Measurements from ENCODE around the gene GALNT12.

Gene GALNT12, protein sequence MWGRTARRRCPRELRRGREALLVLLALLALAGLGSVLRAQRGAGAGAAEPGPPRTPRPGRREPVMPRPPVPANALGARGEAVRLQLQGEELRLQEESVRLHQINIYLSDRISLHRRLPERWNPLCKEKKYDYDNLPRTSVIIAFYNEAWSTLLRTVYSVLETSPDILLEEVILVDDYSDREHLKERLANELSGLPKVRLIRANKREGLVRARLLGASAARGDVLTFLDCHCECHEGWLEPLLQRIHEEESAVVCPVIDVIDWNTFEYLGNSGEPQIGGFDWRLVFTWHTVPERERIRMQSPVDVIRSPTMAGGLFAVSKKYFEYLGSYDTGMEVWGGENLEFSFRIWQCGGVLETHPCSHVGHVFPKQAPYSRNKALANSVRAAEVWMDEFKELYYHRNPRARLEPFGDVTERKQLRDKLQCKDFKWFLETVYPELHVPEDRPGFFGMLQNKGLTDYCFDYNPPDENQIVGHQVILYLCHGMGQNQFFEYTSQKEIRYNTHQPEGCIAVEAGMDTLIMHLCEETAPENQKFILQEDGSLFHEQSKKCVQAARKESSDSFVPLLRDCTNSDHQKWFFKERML

DNA sequence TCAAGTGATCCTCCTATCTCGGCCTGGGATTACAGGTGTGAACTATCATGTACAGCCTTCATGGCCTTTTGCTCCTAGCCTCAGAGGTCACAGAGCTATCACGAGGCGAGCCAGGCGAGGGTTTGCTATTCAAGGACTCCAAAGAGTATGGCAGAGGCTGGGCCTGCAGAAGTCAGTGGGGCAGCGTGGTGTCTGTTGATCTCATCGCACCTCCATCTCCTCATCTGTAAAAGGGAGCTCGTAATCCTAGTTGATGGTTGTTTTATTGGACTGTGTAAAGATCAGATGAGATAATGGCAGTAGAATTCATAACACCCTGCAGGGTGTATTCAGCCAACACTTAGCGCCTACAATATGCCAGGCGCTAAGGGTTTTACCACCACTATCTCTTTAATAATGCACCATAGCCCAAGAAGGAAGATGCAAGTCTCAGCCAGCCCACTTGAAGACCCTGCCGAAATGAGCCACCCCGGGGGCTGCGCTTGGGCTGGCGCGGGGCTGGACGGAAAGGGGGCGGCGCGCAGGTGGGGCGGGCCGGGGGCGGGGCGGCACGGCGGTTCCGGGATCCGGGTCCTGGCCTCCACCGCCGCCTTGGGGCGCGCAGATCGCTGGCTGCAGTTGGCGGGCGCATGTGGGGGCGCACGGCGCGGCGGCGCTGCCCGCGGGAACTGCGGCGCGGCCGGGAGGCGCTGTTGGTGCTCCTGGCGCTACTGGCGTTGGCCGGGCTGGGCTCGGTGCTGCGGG is at the start of gene GALNT12:
Gene GALNT12 (plus strand): TSS at position 601 of the 744 bp plus-strand sequence. CDS start 29 bp downstream, at position 630.
- DNase-seq (ENCODE audit: low read depth, low spot score): no peak

DNA sequence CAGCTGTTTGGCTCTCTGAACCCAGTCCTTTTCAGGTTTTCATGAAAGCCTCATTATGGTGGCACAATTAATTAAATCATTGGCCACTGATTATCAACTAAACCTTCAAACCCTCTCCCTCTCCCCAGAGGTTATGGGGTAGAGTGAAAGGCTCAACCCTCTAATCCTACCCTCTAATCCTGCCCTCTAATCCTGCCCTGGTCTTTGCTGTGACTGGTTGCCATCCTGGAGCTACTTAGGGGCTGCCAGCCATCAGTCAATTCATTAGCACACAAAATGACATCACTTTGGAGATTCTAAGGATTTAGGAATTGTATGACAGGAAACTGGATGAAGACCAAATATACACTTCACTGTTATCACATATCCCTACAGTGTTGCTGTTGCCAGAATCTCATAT is 47.2 kb upstream of the GALNT12 start:
- no peak for DNase-seq (ENCODE audit: low read depth, low spot score)

DNA sequence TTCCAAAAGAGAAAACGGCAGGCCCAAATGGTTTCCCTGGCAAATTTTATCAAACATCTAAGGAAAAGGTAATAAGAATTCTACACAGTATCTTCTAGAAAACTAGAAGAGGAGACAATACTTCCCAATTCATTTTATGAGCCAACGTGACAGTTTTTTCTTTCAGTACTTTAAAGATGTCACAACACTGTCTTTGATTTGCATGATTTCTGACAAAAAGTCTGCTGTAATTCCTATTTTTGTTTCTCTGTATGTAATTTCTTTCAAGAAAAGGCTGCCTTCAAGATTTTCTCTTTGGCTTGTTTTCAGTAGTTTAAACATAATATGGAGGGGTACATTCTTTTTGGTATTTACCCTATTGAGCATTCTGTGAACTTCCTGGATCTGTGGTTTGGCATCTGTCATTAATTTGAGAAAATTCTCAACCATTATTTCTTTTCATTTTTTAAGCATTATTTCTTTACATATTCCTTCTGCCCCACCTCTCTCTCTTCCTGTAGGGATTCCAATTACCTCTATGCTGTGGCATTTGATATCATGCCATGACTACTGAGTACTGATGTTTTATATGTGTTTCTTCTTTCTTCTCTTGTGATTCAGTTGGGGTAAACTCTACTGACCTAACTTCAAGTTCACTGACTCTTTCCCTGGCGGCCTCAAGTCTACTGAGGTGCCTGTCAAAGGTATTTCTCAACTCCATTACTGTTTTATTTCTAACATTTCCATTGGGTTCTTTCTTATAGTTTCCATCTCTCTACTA is 43.3 kb upstream of the GALNT12 start:
- no peak for DNase-seq (ENCODE audit: low read depth, low spot score)

DNA sequence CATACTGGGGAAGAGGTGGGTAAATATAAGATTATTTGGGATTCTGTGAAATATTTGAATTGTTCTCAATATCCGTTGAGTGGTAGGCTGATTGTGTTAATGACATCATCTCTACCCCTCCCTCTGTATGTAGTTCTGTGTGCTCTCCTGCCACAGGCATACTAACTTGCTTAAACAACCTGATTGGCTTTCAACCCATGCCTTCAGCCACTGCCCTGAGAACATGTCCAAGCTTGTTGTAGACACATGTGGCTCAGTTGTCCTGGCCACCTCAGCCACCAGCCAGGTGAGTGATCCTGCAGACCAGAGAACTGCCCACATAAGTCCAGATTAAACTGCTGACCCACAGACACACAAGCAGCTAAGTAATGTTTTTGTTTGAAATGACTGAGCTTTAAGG is 42.2 kb upstream of the GALNT12 start:
- DNase-seq (ENCODE audit: low read depth, low spot score): no peak

DNA sequence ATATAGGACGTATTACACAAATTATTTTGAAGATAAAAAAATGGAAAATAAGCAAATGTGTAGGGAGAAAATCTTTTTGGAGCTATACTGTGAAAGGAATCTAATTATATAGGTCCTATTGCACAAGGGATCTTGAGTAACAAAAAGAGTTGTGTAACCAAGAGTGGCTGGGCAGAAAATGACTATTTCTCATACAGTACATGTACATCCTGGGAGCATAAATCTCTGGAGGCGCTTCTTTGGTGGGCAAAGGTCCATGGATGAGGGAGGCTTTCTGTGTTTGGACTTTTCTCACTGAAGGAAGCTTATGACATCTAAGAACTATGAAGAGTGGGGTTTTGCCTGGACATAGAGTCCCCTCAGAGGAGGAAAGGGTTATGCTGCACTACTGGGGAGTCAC is 40.9 kb upstream of the GALNT12 start:
- no peak for DNase-seq (ENCODE audit: low read depth, low spot score)

DNA sequence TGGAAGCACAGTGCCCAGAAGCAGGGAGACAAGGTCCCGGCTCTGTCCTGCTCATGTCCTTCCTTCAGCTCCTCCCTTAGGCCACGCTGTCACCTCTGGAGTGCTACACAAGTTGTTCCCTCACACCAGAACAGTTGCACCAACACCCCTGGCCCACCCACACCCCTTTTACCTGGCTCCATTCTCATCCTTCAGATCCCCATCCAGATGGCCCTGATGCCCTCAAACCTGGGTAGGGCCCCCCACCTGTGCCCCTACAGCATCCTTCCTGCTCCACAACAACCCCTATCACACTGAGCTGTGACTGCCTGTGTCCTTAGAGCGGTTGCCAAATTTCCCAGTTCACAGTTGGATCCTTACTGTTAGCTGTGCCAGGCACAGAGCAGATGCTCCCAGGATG is 40.3 kb upstream of the GALNT12 start:
- no peak for DNase-seq (ENCODE audit: low read depth, low spot score)

DNA sequence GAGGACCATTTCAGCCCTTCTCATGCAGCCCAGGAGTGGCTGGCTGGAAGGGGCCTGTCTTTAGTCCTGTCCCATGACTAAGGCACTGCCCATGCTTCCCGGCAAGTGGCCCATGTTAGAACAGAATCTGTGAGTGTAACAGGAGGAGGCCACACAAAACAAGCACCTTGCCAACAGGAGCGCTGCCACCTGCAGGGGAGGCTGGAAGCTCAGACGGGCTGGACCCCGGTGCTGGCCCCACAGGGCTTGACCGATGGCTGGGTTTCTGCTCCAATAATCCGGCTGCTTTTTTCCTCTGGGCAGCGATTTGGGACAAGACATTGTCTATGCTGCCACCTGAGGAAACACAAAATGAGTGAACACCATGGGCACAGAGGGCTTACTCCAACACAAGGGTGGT is 39.6 kb upstream of the GALNT12 start:
- no peak for DNase-seq (ENCODE audit: low read depth, low spot score)

DNA sequence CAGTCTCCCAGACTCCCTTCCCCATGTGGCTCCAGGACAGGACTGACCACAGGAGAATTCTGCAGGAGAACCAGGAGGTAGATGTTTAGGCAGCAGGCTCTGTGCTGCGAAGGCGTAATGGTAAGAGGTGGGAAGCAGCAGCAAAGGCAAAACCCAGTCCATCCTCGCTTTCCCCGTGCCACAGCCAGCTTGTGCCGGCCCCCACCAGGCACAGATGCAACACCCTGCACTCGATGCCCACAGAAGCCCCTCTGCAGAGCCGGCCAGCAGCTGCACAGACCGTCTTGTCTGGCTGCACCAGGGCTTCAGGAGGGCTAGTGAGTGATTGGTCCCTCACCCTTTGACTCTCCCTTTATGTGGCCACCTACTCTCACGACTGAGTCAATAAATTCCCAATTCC is 39.1 kb upstream of the GALNT12 start:
- DNase-seq (ENCODE audit: low read depth, low spot score): no peak

DNA sequence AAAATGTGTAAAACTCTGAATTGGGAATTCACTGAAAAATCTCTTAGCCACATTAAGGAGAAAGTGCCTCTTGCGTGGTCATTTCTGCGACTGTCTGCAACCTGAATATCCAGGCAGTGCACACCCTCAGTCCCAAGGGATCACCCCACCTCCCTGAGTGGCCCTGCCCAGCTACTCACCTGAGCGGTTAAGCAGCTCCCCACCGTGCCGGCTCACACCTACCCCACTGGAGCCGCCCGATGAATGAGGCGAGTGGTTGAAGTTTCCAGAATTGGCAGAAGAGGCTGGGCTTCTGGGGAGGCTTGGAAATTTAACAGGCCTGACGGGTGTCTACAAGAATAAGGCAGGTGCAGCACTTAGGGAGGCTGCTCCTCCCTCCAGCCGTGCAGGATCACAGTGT is 36.8 kb upstream of the GALNT12 start:
- DNase-seq (ENCODE audit: low read depth, low spot score): no peak

DNA sequence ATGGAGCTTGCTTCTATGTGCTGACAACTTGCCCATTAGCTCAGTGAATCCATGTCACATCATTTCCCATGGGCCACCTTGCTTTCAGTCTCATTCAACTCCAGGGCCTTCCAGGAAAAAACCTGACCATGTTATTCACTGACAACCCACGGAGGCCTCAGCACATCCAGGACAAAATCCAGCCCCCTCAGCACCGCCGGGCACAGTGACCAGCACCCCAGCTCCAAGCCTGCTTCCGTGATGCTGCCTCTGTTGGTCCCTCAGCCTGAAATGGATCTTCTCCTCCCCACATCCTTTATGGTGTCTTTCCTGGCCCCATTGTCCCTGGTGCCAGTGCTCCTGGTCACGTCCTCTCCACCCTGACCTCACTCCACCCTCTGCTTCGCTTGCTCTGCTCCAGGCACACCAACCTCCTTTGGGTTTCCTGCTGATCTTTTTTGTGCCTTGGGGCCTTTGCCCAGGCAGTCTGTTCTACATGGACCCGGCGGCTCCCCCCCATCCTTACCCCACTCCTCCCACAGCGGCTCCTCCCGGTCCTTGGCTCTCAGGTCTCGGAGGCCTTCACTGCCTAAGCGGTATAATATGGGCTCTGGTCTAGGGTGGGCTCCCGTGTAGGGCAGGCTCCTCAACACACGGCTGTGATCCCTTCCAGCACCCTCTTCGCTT is 36.1 kb upstream of the GALNT12 start:
- no peak for DNase-seq (ENCODE audit: low read depth, low spot score)

DNA sequence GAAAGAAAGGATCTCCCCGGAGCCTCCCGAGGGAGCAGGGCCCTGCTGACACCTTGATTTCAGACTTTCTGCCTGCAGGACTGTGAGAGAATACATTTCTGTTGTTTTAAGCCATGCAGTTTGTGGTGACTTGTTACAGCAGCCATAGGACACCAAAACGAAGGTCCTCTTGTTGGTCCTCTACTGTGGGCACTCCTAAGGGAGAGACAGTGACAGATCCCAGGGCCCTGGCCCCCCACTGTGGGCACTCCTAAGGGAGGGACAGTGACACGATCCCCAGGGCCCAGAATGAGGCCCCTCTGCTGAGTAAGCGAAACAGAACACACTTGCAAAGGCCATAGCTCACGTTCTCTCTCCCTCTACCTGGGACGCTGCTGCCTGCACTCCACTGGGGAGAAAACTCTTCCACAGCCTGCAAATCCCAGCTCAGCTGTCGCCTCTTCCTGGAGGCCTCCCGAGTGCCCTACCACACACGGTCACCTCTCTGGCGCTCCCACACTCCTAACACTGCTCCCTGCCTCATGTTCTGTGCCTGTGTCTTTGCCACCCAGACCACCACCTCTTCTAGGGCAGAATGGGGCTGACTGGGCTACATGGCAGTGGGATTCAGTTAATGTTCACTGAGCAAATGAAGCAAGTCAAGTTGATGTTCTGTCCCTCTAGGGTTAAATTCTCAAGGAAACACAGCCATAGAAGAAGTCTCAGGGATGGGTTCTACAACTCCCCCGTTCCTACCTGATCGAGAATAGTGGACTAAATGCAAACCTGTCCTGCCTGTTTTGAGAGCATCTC is 34.9 kb upstream of the GALNT12 start:
- no peak for DNase-seq (ENCODE audit: low read depth, low spot score)

DNA sequence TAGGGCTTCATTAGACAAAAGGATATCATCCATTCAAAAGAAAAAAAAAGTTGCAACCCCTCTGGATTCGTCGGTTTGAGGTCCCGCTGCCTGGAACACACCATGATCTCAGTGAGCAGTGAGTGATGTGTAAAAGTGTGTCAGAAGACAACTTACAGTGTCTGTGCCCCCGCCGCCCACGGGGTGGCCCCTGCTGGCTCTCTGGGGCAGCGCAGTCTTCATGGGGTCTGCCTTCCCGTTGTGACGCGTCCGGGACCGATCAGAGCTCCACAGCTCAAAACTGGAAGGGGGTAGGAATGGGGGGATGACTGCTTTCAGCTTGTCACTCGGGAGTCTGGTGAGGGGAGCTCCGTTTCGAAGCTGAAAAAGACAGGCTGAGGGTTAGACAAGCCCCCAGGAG is 33.7 kb upstream of the GALNT12 start:
- DNase-seq (ENCODE audit: low read depth, low spot score): no peak

DNA sequence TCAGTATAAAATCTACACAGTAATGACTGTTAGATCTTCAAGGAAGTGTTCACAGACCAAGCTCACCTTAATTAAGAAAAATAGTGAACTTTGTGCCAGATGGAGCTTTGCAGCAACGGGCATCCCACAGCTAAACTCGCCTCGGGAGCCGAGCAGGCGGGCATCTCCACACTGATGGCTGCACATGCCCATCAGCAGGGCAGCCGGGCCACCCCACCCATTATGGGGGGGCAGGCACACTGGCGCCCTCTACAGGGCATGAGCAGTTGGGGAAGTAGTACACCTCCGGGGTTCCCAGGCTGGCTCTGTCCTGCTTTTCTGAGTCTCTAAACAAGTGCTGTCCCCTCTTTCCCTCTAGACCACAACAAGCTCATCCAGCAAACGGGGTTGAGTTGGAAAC is 32.7 kb upstream of the GALNT12 start:
- no peak for DNase-seq (ENCODE audit: low read depth, low spot score)

DNA sequence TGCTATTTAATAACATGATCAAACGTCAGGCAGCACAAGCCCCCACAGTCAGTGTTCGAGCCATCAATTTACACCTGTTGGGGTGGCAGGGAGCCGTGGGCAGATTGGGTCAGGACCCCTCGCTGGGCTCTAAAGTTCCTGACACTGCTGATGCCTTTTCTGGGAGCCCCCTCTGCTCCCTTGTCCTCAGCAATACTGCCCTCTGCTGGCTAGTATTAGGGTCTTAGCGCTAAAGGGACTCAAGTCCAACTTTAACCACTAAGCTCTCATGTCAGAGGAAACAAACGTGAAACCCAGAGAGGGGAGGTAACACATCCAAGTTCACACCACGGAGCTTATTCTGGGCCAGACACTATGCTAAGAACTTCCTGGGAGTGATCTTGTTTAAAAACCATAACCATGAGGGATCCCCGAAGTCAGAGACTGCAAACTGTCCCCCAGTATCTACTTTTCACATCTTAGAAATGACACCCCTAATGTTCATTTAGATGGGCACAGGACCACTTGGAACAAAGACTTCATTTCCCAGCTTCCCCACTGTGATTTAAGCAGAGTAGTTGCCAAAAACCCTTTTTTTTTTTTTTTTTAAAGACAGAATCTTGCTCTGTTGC is 31.5 kb upstream of the GALNT12 start:
- peak; percentile 74 for DNase-seq (ENCODE audit: low read depth, low spot score)

DNA sequence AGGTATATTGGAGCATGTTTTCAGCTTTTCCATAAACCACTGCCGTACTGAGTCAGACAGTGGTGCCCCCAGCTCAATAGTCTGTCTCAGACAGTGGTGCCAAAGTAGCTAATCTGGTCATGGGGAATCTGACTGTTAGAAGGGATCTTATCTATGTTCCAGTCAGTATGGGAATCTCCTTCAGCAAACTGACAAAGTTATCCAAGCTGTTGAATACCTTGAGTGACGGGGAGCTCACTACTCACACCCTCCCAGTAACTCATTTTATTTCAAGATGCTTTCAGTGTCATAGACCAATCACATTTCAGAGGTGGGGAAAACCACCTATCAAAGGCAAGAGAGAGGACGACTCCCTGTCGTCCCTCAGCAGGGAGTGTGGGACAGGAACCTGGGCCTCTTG is 29.9 kb upstream of the GALNT12 start:
- DNase-seq (ENCODE audit: low read depth, low spot score): no peak

DNA sequence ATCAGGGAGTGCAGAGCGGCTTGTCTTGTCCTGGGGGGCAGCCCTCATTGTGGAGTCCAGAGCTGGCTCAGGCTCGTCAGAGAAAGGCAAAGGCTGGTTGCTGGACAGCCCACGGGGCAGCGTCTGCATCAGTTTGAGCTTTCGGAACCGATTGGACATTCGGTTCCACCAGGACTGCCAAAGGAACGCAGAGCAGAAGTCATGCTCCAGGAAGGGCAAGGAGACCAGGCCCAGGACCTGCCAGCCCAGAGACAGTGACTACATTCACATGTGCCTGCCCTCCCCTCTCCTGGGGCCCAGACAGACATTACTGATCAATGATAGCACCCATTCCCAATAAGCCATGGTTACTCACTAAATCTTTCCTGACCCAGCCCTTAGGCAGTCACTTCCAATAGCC is 29.2 kb upstream of the GALNT12 start:
- no peak for DNase-seq (ENCODE audit: low read depth, low spot score)

DNA sequence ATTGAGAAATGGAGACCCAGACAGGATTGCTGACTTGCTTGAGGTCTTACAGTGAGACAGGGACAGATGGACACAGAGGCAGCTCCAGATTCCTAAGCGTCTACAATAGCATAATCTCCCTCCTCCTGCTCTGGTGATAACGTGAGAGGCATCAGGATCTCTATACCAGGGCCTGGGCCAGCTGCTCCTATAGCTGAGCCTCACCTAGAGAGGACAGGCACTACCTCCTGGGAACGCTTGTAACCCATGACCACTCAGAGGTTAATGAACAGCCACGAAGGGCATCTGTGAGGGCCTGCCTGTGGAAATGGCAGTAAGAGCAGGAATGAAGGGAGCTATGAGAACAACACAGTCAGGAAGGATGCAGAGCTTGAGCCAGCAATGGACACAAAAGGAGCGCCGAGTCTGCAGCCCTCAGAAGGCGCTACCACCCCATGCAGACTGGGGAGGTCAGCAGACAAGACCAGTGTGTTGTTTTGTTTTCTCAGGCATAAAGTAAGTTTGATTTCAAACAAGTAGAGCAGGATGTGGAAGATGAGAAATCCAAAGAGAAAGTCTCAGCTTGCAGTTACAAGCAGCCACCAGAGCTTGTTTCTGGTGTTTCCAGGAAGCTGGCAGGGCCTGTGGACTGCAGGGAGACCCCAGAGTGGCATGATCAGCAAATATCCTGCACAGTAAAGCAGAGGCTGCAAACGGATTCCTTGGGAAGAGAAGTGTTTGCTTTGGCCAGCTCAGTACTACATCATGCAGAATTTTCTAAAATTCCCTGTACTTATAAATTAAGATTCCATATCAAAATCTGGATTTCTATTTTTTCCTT is 28.5 kb upstream of the GALNT12 start:
- no peak for DNase-seq (ENCODE audit: low read depth, low spot score)

DNA sequence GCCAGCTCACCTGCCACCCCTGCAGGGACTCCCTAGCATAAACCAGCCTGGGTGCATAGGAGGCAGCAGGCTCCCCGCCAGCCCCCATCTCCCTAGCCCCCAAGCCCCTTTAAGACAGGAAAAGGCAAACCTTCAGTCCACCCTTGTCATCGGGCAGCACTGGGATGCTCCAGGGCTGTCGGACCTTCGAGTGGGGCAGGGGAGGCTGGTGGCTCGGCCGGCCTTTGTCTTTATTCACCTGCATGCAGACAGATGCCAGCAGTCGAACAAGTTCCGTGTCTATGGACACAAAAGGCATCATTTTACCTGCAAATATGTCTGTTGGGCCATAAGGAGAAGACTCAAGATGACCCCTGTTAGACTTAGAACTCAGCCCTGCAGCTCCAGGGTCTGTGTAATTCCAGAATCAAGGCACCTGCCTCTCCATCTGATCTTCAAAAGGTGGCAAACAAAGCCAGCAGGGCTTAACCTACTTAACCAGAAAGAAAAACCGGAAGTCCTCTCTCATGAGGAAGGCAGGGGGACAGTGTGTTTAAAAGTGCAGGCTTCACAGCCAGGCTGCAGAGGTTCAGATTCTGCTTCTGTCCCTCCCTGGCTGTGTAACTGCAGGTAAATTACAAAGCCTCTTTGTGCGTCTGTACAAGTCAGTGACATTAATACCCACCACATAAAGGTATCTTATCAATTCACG is 27.3 kb upstream of the GALNT12 start:
- DNase-seq (ENCODE audit: low read depth, low spot score): no peak
